Measurements from ENCODE around the gene STRN3.
"Not testable (repeated sequence)": the region's sequence is repeated elsewhere in the genome, so short reads cannot be mapped to it uniquely, and the experiment has no call there.

STRN3 gene

DNA sequence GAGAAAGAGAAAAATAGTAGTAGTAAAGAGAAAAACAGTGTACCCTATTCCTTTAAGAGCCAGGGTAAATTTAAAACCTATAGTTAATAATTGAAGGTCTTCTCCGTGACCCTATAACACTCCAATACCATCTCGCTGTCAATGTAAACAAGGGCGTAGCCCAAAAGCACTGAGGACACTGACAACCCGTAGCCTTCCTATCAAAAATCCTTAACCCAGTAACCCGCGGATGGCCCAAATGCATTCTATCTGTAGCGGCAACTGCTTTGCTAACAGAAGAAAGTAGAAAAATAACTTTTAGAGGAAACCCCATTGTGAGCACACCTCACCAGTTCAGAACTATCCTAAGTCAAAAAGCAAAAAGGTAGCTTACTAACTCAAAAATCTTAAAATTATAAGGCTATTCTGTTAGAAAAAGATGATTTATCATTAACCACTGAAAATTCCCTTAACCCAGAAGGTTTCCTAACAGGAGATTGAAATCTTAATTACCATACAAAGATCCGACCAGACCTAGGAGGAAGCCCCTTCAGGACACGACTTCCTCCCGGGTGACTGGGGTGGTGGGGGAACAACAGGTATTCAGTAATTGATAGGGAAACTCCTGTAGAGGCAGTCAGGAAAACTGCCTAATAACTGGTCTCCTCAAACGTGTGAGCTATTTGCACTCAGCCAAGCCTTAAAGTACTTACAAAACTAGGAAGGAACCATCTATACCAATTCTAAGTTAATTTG, 58.6 kb downstream of the STRN3 start:
- DNase-seq: not testable (repeated sequence)

DNA sequence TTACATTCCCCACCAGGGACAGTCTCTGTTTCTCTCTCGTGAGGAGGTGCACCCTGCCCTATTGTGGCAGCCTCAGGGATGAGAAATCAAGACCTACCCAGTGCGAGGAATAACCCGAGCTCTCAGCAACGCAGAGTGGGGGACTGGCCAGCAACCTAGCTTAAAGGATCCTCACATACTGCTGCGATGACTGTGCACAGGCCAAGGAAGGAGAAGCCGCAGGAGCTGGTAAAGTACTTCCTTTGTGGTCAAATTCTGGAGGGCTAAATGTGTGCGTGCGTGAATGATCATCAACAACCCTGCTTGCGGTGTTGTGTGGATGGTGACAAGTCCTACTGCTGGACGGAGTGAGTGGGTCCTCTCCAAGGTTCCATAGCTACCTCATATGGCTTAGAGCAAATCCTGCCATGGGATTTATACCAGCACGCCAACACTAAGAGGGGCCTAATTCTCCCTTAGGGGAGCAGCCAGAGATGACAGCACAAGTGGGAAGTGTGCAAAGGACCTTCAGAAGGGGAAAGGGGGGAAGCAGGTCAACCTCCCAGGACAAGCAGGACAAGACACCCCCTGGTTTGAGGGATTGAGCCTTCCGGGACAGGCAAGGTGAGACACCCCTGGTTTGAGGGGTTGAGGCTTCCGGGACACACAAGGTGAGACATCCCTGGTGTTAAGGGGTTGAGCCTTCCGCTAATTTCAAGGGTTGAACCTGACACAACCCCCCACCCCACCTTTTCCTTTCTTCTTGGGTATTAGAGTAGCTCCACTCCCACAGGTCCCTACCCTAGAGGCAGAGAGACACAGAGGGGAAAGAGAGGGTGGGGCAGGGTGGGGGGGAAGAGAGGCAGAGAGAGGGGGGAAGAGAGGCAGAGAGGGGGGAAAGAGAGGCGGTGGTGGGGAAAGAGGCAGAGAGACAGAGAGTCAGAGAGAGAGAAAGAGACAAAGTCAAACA, 59.5 kb downstream of the STRN3 start:
- no peak for DNase-seq

DNA sequence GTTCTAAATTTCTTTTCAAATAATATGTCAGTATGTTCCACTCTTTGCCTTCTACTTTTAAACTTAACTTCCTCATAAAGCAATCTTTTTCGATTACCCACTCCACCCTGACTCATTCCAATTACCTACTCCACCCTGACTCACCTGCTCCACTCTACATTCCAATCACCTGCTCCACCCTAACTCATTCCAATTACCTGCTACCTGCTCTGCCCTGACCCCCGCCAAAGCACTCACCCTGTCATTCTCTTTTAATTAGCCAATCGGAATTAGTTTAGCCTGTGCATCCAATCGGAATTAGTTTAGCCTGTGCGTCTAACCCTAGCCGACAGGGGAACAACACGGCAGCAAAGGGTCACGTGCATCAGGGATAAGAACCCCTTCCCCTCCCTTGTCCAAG, 60.3 kb downstream of the STRN3 start:
- DNase-seq: not testable (repeated sequence)

DNA sequence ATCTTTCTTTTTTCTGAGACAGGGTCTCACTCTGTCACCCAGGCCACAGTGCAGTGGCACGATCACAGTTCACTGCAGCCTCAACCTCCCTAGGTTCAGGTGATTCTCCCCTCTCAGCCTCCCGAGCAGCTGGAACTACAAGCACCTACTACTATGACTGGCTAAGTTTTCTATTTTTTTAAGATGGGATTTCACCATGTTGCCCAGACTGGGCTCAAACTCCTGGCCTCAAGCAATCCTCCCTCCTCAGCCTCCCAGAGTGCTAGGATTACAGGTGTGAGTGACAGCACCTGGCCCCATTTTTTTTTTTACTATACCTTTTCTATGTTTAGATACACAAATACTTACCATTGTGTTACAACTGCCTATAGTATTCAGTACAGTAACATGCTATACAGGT, 63.6 kb downstream of the STRN3 start:
- DNase-seq: not testable (repeated sequence)

DNA sequence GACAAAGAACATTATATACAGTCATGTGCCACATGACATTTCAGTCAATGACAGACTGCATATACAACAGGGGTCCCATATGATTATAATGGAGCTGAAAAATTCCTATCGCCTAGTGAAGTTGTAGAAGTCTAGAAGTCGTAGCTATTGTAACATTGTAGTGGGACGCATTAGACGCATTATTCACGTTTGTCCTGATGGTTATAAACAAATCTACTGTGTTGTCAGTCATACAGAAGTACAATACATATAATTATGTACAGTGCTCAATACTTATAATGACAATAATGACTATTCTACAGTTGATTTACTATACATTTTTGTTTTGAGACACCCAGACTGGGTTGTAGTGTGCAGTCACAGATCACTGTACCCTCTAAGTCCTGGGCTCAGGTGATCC, 64.8 kb downstream of the STRN3 start:
- DNase-seq: no peak

DNA sequence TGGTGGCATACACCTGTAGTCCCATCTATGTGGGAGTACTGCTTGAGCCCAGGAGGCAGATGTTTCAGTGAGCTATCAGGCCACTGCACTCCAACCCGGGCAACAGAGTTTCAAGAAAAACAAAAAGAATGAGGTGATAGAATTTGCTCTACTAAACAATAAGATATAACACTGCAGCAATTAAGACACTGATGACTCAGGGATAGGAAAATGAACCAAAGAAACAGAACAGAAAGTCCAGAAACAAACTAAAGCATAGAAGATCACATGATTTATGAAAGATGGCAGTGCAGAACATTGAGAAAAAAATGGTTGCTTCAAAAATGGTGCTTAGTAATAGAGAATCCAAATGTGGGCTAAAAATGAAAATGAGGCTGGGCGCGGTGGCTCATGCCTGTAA, 66.0 kb downstream of the STRN3 start:
- DNase-seq: no peak

DNA sequence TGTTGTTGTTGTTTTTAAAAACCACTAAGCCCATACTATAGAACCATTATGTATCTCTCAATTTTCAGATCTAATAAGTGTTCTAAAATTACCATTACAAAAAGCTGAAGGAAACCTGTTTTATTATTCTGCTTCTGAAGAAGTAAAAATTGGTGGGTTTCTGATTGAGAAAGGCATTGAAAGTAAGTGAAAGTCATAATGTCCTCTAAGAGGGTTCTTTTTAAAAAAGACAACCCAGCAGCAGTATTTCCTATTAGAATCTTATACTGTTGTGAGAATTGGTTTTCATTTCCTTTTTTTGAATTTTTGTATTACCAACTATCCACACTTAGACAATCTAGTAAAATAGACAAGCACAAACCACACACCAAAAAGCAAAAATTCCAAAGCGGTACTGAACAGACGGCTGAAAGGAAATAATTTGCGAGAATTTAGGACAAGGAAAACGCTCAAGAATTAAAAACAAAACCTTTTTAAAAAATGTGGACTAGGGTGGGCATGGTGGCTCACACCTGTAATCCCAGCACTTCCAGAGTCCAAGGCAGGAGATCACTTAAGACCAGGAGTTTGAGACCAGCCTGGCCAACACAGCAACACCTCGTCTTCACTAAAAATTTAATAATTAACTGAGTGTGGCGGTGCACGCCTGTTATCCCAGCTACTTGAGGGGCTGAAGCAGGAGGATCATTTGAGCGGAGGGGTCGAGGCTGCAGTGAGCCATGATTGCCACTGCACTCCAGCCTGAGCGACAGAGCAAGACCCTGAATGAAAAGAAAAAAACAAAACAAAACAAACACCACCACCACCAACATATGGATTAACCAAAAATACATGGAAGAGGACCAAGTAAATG, 67.4 kb downstream of the STRN3 start:
- no peak for DNase-seq

DNA sequence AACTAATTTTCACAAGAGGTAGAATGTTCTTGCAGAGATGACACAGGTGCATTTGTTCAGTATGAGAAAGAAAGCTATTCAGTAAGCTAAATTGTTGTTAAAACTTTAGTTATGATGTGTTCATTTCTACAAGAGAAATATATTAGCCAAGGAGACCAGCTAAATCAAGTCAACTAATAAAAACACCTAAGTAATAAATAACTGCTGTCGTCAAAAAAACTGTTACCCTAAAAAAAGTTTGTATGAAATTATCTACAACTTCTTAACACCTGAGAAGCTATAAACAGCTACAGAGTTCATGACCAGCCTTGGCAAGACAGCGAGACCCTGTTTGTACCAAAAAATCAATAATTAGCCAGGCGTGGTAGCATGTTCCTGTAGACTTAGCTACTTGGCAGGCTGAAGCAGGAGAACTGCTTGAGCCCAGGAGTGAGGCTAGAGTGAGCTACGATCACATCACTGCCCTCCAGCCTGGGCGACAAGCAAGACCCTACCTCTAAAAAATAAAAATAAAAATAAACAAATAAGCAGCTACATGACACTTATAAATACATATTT, 68.3 kb downstream of the STRN3 start:
- DNase-seq: peak; percentile 47 to 54

DNA sequence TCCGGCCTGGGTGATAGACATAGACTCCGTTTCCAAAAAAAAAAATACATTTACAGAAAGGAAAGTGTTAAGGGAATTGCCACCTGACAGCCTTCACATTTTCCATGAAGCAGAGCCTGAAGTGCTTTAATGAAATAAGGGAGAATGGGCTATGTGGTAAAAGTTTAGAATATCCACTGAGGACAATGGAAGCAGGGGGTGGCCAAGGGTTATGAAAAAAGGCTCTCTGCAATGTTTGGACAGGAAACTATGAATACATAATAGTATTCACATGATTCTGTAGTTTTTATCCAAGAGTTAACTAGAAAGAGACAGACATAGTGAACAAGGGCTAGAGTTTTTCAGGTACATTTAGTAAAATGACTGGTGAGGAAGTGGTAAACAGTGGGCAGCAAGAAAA, 76.5 kb downstream of the STRN3 start:
- no peak for DNase-seq

DNA sequence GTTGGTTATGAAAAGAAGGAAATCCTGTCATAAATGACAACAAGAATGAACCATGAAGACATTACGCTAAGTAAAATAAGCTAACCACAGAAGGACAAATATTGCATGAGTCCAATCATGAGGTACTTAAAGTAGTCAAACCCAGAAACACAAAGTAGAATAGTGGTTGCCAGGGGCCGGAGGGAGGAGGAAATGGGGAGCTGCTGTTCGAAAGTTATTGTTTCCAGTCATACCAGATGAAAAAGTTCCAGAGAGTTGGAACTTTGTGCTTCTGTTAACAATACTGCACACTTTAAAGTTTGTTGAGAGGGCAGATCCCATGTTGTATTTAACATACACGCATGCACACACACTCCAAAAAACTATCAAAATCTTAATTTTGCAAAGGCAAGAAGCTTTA, 82.5 kb downstream of the STRN3 start:
- DNase-seq: no peak

DNA sequence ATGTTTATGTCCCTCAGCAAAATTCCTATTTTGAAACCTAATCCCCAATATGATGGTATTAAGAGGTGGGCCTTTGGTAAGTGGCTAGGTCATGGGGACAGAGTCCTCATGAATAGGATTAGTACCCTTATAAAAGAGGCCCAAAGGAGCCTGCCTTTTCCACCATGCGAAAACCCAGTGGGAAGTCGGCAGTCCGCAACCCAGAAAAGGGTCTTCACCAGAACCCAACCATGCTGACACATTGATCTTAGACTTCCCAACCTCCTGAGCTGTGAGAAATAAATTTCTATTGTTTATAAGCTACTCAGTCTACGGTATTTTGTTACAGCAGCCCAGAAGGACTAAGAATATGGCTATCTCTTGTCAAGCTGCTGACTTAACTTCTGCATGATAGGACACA, 85.3 kb downstream of the STRN3 start:
- no peak for DNase-seq

DNA sequence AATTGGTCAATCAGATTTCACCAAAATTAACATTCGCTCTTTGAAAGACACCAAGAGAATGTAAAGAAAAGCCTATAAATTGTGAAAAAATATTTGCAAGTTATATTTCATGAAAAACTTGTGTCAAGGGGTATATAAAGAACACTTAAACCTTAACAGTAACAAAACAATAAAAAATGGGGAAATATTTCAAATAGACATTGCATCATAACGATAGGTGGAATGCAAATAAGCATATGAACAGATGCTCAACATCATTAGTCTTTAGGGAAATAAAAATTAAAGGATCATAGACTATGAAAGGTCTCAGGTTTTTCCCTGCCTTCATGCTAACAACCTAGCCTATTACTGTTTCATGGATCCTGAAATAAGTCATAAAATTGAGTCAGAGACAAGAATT, 87.6 kb downstream of the STRN3 start:
- no peak for DNase-seq

DNA sequence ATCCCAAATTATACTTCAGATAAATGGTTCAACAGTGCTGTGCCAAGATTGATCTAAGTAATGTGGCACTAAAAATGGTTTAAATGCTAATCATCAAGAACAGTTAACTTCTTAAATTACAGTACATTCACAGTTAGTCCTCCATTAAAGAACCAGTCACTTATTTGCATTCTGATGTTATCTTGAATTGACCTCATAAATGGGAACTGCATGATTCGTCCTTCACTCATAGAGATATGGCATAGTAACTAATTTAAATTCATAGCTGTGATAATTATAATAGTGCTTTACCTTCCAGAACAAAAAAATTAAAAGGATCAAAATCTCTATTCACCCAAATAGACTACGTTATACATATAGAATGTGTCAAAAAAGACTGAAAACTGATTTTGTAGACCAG, 90.7 kb downstream of the STRN3 start:
- DNase-seq: no peak

DNA sequence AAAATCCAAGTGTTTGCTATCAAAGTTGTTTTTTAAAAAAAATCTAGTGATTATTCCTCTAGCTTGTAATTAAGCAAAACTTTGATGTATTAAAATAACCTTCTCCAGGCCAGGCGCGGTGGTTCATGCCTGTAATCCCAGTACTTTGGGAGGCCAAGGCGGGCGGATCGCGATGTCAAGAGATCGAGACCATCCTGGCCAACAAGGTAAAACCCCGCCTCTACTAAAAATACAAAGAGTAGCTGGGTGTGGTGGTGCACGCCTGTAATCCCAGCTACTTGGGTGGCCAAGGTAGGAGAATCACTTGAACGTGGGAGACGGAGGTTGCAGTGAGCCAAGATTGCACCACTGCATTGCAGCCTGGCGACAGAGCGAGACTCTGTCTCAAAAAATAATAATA, 92.2 kb downstream of the STRN3 start:
- DNase-seq: not testable (repeated sequence)

DNA sequence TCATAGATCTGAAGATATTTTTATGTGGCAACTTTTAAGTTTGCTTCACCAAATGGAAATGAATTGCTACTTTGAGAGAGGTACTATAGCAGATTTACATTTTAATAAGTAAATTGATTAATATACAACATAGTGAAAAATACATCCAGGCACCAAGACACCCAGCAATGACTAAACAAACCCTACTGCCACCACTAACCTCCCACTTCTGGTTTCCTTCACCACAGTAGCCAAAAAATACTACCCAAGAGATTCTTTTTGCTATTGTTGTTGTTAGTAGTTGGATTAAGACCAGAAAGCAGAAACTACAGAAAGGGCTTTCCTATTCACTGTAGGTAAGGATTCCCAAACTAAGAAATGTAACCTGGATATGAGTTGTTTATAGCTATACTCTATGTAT, 97.7 kb downstream of the STRN3 start:
- DNase-seq: no peak

DNA sequence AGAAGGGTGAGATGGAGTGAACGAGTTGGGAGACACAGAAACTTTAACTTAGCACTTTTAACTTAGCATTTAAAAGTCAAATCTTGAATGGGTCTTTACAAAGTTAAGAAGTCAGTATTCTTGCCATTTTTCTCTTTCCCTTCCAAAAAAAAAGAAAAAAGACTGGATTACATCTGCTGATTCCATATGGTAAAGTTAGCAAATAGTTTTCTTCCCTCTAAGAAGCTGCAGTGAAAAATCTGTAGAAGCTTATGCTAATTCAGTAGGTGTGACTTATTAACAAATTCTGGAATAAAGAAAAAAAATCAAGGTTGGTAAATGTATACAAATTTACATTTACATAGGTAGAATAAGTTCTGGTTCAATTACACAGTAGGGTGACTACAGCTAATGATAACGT, 100.9 kb downstream of the STRN3 start:
- DNase-seq: no peak

DNA sequence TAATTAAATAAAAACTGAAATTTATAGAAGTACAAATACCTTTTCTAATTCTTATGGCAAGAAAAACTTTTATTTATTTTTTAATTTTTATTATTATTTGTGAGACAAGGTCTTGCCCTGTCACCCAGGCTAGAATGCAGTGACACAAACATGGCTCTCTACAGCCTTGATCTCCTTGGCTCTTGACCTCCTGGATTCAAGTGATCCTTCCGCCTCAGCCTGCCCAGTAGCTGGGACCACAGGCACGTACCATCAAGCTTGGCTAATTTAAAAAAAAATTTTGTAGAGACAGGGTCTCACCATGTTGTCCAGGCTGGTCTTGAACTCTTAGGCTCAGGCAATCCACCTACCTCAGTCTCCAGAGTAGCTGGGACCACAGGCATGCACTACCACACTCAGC, 104.4 kb downstream of the STRN3 start:
- DNase-seq: no peak

DNA sequence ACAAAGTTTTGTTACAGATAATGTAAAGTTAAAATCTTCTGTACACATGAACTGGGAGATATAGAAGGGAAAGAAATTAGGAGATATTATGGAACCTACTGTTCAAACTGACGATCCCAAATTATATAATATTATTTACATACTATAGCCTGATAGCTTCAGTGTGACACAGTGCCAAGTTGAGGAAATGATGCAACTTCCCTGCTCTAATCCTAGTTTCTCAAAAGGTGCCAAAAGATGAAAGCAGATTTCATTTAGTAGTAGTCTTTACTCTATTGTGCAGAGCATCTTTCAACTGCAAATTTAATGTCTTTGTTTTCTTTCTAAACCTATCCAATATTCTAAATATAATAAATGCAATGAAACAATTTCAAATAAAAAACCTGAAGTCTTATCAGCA, 104.9 kb downstream of the STRN3 start:
- DNase-seq: no peak

DNA sequence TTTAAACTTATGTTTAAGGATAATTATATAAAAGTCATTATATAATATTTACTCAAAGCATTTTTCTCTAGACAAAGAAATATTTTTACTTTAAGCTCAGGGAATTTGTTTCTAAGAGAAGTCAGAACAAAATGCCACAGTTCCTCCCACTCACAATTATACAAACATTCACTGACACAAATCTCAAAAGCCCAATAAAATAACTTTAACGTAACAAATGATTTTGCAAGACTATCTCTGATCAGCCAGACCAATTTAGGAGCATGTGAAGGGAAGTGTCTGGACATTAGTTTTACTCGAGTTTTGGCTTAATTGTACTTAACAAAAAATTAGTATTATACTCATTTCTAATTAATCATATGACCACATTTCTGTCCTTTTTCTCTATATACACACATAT, 110.6 kb downstream of the STRN3 start:
- DNase-seq: no peak

DNA sequence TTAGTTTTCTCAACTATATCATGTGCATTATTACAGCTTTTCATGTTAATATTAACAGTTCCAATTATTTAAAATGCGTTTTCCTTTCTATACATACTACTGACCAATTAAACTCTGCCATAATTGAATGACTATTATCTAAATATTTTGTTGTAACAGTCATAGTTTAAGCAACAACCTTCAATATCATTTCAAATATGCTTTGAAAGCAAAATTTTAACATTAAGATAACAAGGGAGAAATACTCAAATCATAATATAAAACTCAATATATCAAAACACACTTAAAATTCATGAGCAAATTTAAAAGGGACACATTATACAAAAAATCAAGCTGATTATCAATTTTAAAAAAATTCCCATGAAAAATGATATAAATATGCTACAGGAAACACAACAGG, 111.4 kb downstream of the STRN3 start:
- no peak for DNase-seq

DNA sequence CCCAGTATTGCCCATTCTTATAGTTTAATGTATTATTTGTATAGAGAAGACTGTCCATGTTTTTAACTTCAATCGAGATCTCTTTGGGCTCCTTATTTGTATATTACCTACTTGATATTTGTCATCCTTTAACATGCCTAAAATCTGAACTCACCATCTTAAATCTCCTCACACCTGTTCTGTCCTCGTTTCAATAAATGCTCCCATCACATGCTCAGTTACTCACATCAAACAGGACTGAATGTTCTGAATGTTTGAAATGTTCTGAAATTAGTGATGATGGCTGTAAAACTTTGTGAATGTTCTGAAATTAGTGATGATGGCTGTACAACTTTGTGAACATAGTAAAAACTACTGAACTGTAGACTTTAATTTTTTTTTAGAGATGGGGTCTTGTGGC, 117.4 kb downstream of the STRN3 start:
- no peak for DNase-seq

DNA sequence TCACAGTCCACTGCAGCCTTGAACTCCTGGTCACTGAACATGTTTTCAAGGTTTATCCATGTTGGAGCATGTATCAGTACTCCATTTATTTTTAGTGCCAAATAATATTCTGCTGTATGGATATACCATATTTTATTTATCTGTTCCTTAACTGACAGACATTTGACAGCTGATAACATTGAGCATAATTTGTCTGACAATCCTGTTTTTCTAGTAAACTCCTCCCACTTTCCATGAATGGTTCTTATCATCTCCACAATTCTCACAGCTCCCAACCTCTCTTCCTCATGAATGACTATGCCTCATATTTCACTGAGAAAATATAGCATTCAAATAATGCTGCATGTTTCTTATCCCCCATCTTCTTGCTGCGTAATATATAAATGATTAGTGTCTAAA, 118.5 kb downstream of the STRN3 start:
- DNase-seq: no peak

All from NCI-H446 (cell line).